T-helper 17 cell (primary cell): ENCODE measurements around the gene USP7. TPM values are rescaled to one million over a fixed set of nuclear protein-coding genes. Genes with fewer than 3 reads are reported as not detected.

ENCODE experiments used
- ATAC-seq: fragments of 150-1000 bp; cut with Tn5 transposase; 2 replicates; pipeline ENCODE4 v1.10.0; 2021; ENCODE audit warnings: mild to moderate bottlenecking, moderate library complexity
- DNase-seq, 3 donors: peaks; one replicate each; pipeline versions ENCODE4 v3.0.0 to v3.0.0-alpha.2; 2020 to 2021
- H3K9me3 ChIP-seq: one replicate; pipeline ENCODE4 v1.7.0; 2013; ENCODE audit warnings: low read length, mild to moderate bottlenecking; ENCODE audit not compliant: control insufficient read depth, poor library complexity, severe bottlenecking
- H3K27ac Mint-ChIP-seq: one replicate; pipeline ENCODE4 v1.8.0; 2022; ENCODE audit warnings: mild to moderate bottlenecking, moderate library complexity, mixed read lengths
- H3K27me3 Mint-ChIP-seq: one replicate; pipeline ENCODE4 v1.8.0; 2022; ENCODE audit warnings: mixed read lengths
- H3K36me3 Mint-ChIP-seq: one replicate; pipeline ENCODE4 v1.8.0; 2022; ENCODE audit warnings: low read depth, mixed read lengths
- H3K4me1 Mint-ChIP-seq: one replicate; pipeline ENCODE4 v1.8.0; 2022; ENCODE audit warnings: mild to moderate bottlenecking, mixed read lengths
- H3K4me3 Mint-ChIP-seq: one replicate; pipeline ENCODE4 v1.8.0; 2022; ENCODE audit warnings: mild to moderate bottlenecking, moderate library complexity, mixed read lengths
- total RNA-seq, 4 donors: library from RNA in 2 of 4; stranded (reverse) in 2 of 4; gene quantifications; one replicate each; pipeline ENCODE4 v1.2.3 and lab custom pipeline; 2022 to 2026

Gene USP7
- total RNA-seq, 2 donors from 2014 or later, result 259 to 282 TPM

DNA sequence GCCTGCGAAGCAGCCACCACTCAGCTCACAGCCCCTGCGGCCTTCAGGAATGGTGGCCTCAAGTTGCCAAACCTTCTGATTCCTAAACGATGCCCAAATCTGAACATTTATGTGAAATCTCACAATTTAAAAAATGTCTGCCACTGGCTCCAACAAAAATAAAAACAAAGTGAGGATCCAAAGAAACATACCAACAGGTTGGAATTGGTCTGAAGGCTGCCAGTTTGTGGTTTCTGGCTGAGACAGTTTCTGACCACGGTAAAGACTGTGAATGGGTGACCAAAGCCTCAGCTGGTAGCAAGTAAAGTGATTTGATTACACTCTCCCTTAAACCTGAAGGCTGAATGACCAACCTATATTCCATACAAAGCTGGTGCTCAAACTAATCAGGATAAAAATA, 56.6 kb downstream of the USP7 start:
- peaks cover 29% of the 10 kb centered on the region for H3K4me1 Mint-ChIP-seq
- DNase-seq (no peak), ATAC-seq (no peak)
- no peaks in the 10 kb centered on the region for H3K9me3 ChIP-seq
- peak overlapping the region; percentile 16 for H3K27ac Mint-ChIP-seq
- H3K4me3 Mint-ChIP-seq, result no peak overlapping the region
- peaks cover 6% of the 10 kb centered on the region for H3K36me3 Mint-ChIP-seq
- H3K27me3 Mint-ChIP-seq, result no peaks in the 10 kb centered on the region

DNA sequence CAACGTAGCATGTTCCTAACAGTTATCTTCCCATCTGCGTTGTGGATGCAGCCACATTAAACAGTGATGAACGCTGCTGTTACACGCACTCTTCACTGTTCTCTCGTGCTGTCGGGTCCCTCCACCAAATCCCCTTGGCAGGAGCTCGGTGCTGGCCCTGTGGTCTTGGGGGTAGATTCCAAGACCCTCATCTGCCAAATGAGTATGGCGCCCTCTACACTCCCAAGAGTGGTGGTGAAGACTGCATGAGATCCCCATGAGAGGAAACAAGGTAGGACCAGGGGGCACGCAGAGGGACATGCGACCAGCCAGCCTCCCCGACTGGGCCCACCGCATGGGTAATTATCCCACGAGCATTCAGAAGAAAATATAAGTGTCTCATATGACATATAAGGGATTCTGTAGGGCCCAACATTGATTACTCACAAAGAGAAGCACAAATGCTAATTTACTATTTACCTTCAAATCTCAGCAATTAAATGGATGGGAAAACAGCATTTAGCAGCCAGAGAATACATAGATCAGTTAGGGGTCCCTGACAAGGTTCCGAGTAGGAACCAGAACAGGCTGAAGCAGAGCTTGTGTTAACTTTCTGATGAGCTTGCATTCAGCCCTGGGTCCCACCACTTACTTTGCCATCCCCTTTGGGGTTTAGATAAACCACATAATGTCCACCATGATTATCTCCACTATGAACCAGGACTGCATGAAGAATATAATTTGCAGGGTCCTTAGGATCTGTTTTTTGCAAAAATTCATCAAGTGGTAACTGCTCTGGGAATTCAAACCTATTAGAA, 57.7 kb downstream of the USP7 start:
- peaks cover 23% of the 10 kb centered on the region for H3K4me1 Mint-ChIP-seq
- peaks cover 4% of the 10 kb centered on the region for H3K36me3 Mint-ChIP-seq
- no peak for ATAC-seq
- DNase-seq, result no peak
- H3K27me3 Mint-ChIP-seq, result no peaks in the 10 kb centered on the region
- H3K27ac Mint-ChIP-seq, result no peak overlapping the region
- no peaks in the 10 kb centered on the region for H3K9me3 ChIP-seq
- no peak overlapping the region for H3K4me3 Mint-ChIP-seq

DNA sequence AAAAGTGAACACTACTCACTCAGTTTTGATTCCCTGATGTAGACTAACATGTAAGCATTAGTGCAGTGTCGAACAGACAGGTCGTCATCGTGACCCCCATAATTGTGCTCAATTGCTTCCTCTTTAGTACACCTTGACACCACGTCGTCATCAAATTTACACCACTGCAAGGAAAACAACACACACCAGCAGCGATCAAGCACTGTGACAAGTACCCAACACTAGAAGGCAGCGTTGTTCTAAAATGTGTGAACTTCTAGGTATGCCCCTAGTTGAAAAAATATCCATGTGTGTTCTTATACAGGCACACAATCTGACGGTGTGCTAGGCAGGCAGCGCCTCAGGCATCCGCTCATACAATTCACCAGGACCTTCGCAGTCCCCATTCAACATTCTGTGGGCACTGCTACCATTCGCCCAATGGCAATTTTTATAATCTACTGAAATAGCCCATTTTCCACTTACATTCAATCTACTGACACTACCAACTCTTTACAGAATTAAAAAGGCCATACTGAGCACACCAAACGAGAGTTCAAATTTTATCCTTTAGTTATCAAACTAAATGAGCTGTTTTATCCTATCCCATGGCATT, 58.4 kb downstream of the USP7 start:
- H3K4me3 Mint-ChIP-seq, result no peak overlapping the region
- H3K4me1 Mint-ChIP-seq, result peaks cover 17% of the 10 kb centered on the region
- peaks cover 2% of the 10 kb centered on the region for H3K36me3 Mint-ChIP-seq
- peak; percentile 39 for ATAC-seq
- no peak for DNase-seq
- H3K27me3 Mint-ChIP-seq, result no peaks in the 10 kb centered on the region
- H3K27ac Mint-ChIP-seq, result no peak overlapping the region
- no peaks in the 10 kb centered on the region for H3K9me3 ChIP-seq

DNA sequence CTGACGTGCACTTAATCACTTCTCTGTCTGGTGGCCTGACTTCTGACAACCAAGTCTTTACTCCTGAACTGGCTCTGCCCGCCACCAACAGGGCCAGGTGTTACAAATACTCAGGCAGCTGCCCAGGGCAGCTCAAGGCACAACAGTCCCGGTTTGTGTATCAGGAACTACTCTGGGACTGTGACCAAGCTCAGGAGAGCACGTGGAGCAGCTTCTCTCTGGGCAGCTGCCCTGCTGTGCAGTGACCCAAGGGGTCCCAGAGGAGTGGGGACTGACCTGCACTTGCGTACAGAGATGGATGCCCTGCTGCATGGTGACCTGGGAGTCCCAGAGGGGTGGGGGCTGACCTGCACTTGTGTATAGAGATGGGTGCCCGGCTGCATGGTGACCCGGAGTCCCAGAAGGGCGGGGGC, 59.7 kb downstream of the USP7 start:
- Mint-ChIP-seq H3K4me3 (no peak overlapping the region), H3K4me1 (peaks cover 11% of the 10 kb centered on the region), H3K27me3 (no peaks in the 10 kb centered on the region), H3K27ac (peak overlapping the region; percentile 80), H3K36me3 (peaks cover 2% of the 10 kb centered on the region)
- DNase-seq, result no peak
- no peak for ATAC-seq
- no peaks in the 10 kb centered on the region for H3K9me3 ChIP-seq

DNA sequence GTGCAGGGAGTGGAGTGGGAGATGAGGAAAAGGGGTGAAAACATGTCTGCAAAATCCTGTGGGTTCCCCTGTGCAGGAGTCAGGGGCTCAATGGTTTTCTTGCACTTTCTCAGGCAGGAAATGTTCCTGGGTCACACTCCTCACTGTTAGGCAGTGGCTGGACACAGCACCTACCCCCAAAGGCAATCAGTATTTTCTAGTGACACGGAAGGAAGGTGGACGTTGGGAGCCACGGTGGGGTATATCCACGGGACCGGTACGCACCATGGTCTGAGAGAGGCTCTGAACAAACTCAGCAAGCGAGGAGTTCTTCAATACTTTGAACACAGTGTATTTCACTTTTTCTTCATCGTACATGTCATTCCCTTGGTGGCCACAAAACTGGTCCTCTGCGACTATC, 60.7 kb downstream of the USP7 start:
- Mint-ChIP-seq H3K4me1 (peaks cover 4% of the 10 kb centered on the region), H3K27ac (no peak overlapping the region), H3K4me3 (no peak overlapping the region), H3K36me3 (no peaks in the 10 kb centered on the region), H3K27me3 (no peaks in the 10 kb centered on the region)
- H3K9me3 ChIP-seq, result no peaks in the 10 kb centered on the region
- no peak for ATAC-seq
- DNase-seq, result no peak

DNA sequence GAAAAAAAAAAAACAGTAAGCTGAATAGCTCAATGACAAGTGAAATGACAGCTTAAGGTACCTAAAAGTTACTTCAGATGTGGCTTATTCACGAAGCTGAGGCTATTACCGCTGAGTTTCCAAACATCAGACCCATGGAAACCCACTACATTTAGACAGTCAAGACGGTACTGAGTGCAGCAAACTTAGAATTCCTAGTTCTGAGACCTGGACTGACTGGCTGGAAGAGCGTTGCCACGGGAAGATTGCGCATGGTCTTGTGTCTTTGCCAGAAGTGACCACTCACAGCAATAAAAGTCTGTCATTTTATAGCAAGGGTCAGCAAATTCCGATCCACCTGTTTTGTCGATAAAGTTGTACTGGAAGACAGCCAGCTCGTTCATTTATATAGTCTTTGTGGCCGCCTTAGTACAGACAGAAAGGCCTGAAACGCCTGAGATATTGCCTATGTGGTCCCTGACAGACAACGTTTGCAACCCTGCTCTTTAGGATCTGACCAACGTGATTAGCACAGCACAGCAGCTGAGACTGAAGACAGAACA, 62.3 kb downstream of the USP7 start:
- ATAC-seq (no peak), DNase-seq (no peak)
- peaks cover 2% of the 10 kb centered on the region for H3K4me1 Mint-ChIP-seq
- H3K36me3 Mint-ChIP-seq, result no peaks in the 10 kb centered on the region
- no peak overlapping the region for H3K27ac Mint-ChIP-seq
- no peak overlapping the region for H3K4me3 Mint-ChIP-seq
- no peaks in the 10 kb centered on the region for H3K27me3 Mint-ChIP-seq
- no peaks in the 10 kb centered on the region for H3K9me3 ChIP-seq

DNA sequence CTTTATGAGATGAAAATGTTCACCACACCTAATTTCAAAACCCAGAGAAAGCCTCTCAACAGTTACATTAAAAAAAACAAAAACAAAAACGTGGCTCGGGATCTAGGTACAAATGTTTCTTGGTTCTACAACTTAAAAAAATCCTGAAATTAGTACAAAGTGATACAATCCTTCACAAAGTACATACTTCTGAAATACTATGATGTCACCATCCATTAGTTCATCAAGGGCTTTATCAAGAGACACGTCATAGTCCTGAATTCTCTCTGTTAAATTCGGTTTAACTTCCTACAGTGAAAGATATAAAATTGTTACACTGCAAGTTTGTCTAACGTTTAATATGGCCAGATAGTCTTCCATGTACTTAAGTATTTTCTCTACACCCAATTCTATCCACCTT, 63.4 kb downstream of the USP7 start:
- no peak overlapping the region for H3K27ac Mint-ChIP-seq
- H3K9me3 ChIP-seq, result no peaks in the 10 kb centered on the region
- H3K27me3 Mint-ChIP-seq, result no peaks in the 10 kb centered on the region
- H3K36me3 Mint-ChIP-seq, result no peaks in the 10 kb centered on the region
- no peak for DNase-seq
- no peak for ATAC-seq
- no peak overlapping the region for H3K4me3 Mint-ChIP-seq
- H3K4me1 Mint-ChIP-seq, result peaks cover 2% of the 10 kb centered on the region

DNA sequence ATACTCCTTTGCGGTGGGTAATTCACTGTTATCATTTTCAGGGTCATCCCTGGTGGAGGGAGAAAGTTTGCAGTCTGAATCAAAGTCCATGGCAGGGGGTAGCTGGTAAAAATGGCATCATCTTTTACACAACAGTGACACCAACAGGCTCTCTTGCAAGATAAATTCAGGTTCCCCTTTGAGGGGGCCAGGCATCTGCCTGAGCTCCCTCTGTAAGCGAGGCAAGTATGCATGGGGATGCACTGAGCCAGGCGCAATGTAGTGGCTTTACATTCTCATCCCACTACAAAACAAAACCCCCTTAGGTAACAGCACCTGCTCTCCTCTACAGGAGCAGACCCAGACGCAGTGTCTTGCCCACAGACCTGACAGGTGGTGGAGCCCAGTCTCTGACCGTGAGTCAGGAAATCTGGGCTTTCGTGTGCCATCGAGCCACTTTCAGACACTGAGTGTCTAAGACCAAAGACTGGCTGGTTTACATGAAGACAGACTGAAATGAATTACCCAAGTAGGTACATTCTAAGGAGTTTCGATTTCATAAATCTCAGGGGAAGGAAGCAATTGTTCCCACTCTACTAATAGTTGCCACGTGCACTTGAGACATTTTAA, 63.9 kb downstream of the USP7 start:
- Mint-ChIP-seq H3K27ac (no peak overlapping the region), H3K36me3 (peaks cover under 1% of the 10 kb centered on the region)

DNA sequence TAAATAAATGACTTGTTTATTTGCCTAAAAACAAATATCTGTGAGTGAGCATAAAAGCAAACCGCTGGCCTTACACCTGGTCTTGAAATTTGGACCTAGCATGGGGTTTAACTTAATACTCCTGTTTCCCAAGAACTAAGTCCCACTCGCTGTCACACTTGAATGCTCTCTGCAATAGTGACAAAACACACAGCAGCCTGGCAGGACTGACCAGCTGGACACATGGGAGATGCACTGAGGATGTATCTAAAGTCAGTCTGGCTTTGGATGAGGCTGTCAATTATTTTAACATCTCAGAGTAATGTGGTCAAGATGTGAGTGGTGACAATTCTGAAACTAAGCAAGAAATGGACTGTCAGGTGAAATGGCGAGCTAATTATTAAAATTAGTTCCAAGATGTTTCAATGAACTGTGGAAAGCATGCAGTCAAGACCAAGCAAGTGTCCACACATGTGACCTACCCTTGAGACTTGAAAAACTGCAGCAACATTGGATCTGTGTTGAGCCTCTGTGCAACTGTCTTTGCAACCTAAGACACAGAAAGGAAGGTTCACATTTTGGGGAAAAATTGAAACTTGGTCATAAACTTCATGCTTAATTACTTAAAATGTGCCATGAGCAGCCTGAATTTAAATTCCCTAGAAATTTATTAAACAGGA, 64.9 kb downstream of the USP7 start:
- no peaks in the 10 kb centered on the region for H3K9me3 ChIP-seq
- DNase-seq, result no peak
- no peak overlapping the region for H3K4me3 Mint-ChIP-seq
- peak overlapping the region; percentile 47 for H3K27ac Mint-ChIP-seq
- peaks cover 2% of the 10 kb centered on the region for H3K4me1 Mint-ChIP-seq
- H3K27me3 Mint-ChIP-seq, result no peaks in the 10 kb centered on the region
- ATAC-seq, result no peak
- H3K36me3 Mint-ChIP-seq, result peaks cover 3% of the 10 kb centered on the region

More for the DNA sequence above, 63.9 kb downstream of the USP7 start:
- no peak overlapping the region for H3K4me3 Mint-ChIP-seq
- no peaks in the 10 kb centered on the region for H3K9me3 ChIP-seq
- H3K27me3 Mint-ChIP-seq, result no peaks in the 10 kb centered on the region
- H3K4me1 Mint-ChIP-seq, result peaks cover under 1% of the 10 kb centered on the region
- no peak for ATAC-seq
- no peak for DNase-seq

DNA sequence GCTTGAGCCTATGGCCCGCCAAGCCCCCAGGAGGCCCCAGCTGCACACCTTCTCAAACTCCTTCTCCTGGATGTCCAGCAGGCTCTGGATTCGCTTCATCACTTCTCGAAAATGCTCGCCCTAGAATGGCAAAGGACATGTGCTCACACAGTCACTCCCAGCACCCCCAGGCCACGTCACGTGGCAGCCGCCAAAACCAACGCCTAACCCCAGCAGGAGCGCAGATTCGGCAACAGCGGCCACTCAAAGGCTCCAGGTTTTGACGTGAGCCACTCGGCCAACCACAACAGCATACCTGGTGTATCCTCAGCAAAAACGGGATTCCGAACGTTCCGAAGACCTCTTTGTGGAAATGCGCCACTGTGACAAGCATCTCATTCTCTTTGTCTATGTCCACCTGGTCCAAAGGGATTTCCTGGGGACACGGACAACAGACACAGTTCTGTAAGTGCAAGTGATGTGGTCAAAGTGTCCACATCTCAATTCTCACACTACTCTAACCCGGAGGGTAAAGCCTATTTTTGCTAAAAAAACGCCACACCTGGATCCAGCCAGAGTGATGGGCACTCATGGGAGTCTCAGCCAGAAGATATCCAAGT, 68.9 kb downstream of the USP7 start:
- Mint-ChIP-seq H3K4me3 (no peak overlapping the region), H3K4me1 (peaks cover 14% of the 10 kb centered on the region), H3K36me3 (peaks cover 3% of the 10 kb centered on the region), H3K27me3 (no peaks in the 10 kb centered on the region), H3K27ac (peak overlapping the region; percentile 87)
- H3K9me3 ChIP-seq, result no peaks in the 10 kb centered on the region
- ATAC-seq (no peak), DNase-seq (no peak)

DNA sequence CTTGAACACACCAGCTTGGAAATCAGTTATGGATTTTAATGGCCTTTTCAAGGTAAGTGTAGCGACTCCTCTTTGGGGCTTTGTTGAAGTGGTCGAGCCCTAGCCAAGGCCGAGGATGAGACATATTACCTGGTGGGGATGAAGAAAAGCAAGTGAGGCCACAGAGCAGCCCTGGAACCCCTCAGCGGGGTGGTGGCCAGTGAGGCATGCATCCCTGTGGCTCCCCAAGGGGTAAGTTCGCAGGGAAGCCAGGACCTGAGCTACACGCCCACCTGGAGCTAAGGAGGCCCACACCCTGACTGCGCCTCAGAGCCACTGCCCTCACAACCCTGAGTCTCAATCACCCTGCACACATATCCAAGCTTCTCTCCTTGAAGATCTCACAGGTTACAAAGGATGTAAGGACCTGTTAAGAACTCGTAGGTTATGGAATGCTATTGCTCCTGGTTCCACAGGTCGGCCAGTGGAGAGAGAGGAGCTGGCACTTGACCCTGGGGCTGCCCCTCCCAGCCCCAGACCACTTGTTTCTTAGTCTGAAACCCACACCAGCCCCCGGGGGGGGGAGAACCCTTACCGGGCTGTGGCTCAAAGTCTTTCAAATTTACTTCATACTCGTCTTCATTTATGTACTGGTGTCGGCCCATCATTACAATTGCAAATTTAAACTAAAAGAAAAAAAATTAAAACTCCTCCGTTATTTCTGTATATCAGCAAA, 69.6 kb downstream of the USP7 start:
- H3K9me3 ChIP-seq, result no peaks in the 10 kb centered on the region
- Mint-ChIP-seq H3K27me3 (no peaks in the 10 kb centered on the region), H3K4me1 (peaks cover 14% of the 10 kb centered on the region), H3K36me3 (peaks cover 3% of the 10 kb centered on the region), H3K27ac (peak overlapping the region; percentile 87), H3K4me3 (no peak overlapping the region)
- ATAC-seq (no peak), DNase-seq (no peak)

DNA sequence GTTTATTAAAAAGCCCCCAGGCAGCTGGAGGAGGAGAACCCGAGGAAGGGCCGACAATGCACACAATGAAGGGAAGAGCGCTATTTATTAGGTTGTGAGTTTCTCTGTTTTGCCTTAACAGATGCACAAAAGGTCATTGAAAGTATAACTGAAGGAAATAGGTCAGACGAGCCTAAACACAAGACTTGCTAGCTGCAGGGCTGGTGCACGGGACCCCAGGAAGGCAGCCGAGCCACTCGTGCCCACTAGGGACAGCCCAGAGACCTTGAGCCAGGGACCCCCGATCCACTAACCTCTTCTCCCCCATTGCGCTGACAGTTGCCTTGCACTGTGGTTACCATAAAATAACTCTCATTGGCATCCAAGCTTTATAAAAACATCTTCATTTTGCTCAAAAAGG, 70.3 kb downstream of the USP7 start:
- DNase-seq (no peak), ATAC-seq (no peak)
- peaks cover 14% of the 10 kb centered on the region for H3K4me1 Mint-ChIP-seq
- peak overlapping the region; percentile 87 for H3K27ac Mint-ChIP-seq
- H3K4me3 Mint-ChIP-seq, result peak overlapping the region; percentile 67
- H3K9me3 ChIP-seq, result no peaks in the 10 kb centered on the region
- H3K27me3 Mint-ChIP-seq, result no peaks in the 10 kb centered on the region
- H3K36me3 Mint-ChIP-seq, result peaks cover 3% of the 10 kb centered on the region
